GM21723 (cell line): ENCODE measurements around the gene WAPL.

Source experiments
- ATAC-seq: cut with Tn5 transposase; IDR thresholded peaks from one replicate; pipeline ENCODE4 v1.9.1; 2021; ENCODE audit warnings: mild to moderate bottlenecking, moderate library complexity; ENCODE audit not compliant: unreplicated experiment

WAPL gene

GRCh38 chr10:86413046-86413728, 108.4 kb downstream of the WAPL start:
- ATAC-seq = peak; percentile 71

- ATAC-seq = no peak
Observed at GRCh38 chr10:86411852-86412560, 109.6 kb downstream of the WAPL start.

DNA sequence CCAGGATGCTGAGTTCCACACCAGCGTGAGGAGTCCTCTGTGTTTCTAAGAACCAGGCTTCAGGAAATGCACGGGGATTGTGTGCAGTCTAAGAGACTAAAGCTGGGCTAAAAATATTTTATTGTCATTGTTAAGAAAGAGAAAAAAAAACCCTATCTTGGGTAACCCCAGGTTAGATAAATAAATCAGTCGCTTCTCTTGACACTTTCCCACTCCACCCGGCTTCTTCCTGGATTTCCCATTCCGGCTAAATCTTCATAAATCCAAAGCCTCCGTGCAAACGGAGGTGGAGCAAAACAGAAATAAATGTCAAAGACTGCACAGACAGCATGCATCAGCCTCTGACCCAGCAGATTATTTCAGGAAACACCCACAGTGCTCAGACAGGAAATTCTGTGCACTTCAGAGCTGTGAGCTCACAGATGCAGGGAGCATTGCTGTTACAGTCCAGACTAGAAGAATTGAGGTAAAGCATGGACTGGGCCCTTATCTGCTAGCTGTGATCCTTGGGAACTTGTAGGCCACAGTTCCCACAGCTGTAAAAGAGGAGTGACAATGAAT, 110.2 kb downstream of the WAPL start:
- ATAC-seq = peak; percentile 64

DNA sequence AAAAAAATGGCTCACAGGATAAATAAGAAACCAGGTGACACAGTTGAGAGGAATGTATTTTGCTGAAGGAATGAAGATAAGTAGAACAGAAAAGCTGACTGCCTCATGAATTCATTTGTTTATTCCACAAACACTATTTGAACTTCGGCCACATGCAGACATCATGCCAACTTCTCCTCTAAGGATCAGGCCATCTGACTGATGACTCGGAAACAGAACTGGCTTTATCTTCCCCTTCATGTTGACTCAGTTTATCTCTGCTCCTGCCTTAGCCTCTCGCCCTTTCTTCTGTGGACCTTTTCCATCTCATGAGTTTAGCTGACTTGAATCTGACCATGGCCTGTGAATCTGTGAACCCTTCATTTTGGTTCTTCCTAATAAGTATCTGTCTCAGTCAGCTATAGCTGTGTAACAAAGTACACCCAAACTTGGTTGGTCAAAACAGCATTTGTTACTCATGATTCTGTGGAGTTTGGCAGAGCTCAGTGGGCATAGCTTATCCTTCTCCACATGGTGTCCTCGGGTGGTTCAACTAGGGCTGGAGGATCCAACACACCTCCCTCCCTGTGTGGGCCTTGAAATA, 111.0 kb downstream of the WAPL start:
- ATAC-seq = no peak

DNA sequence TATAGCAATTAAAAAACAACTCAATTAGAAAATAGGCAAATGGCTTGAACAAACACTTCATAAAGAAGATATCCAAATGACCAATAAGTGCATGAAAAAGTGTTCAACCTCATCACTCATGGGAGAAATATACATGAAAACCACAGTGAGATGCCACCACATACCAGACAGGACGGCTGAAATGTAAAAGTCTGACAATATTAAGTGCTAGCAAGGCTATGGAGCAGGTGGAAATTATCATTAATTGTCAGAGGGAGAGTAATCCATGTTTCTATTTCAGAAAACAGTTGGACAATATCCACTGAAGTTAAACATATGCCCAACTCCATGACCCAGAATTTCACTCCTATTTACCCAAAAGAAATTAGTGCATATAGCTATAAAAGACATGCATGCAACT, 112.4 kb downstream of the WAPL start:
- ATAC-seq = no peak

- no peak for ATAC-seq
Observed at GRCh38 chr10:86403183-86403797, 118.3 kb downstream of the WAPL start.

GRCh38 chr10:86402283-86402941, 119.2 kb downstream of the WAPL start:
- no peak for ATAC-seq

GRCh38 chr10:86401588-86402282, 119.9 kb downstream of the WAPL start:
- ATAC-seq = peak; percentile 11

- ATAC-seq = peak; percentile 52
Observed at GRCh38 chr10:86400705-86401587, 120.6 kb downstream of the WAPL start.

- peak; percentile 85 for ATAC-seq
Observed at GRCh38 chr10:86399879-86400704, 121.5 kb downstream of the WAPL start.

- ATAC-seq = no peak
Observed at GRCh38 chr10:86399514-86399878, 122.1 kb downstream of the WAPL start.

GRCh38 chr10:86397120-86397519, 124.5 kb downstream of the WAPL start:
- ATAC-seq = no peak

GRCh38 chr10:86393862-86394455, 127.6 kb downstream of the WAPL start:
- no peak for ATAC-seq

- no peak for ATAC-seq
Observed at GRCh38 chr10:86393362-86393761, 128.2 kb downstream of the WAPL start.

GRCh38 chr10:86392723-86393094, 128.9 kb downstream of the WAPL start:
- ATAC-seq = peak; percentile 67

GRCh38 chr10:86391986-86392722, 129.4 kb downstream of the WAPL start:
- ATAC-seq = peak; percentile 20

GRCh38 chr10:86391236-86391840, 130.3 kb downstream of the WAPL start:
- no peak for ATAC-seq
